HL-60 (cell line): ENCODE measurements around the gene CRYZ.
"Not testable (repeated sequence)": the region's sequence is repeated elsewhere in the genome, so short reads cannot be mapped to it uniquely, and the experiment has no call there.

Experiments used
- DNase-seq, 2 experiments: peaks; one replicate each; pipeline ENCODE4 v3.0.0-alpha.2; 2010 to 2020; ENCODE audit warnings: low read depth in 1 of 2, low spot score in 1 of 2
- H3K27ac ChIP-seq: fragments of 250-450 bp; sonication (Bioruptor Pico); replicated peaks from 2 replicates; pipeline ENCODE4 v1.5.1; 2020; ENCODE audit warnings: mild to moderate bottlenecking, moderate library complexity
- H3K27me3 ChIP-seq: fragments of 250-450 bp; sonication (Bioruptor Pico); 2 replicates; pipeline ENCODE4 v1.5.1; 2021; ENCODE audit warnings: mild to moderate bottlenecking, moderate library complexity; ENCODE audit not compliant: insufficient read depth, poor library complexity, severe bottlenecking
- H3K4me3 ChIP-seq: replicated peaks from 2 replicates; pipeline ENCODE4 v1.5.1; 2011; ENCODE audit warnings: mild to moderate bottlenecking, control low read depth, low read length; ENCODE audit not compliant: insufficient read depth
- CTCF ChIP-seq: IDR thresholded peaks from one replicate; pipeline ENCODE4 v1.5.1; 2011; ENCODE audit warnings: low read length, control low read depth, inconsistent platforms; ENCODE audit not compliant: insufficient read depth
- GABPA ChIP-seq: IDR thresholded peaks from 2 replicates; pipeline ENCODE4 v1.6.1; 2012; ENCODE audit warnings: low read depth
- POLR2AphosphoS5 ChIP-seq: IDR thresholded peaks from 2 replicates; pipeline ENCODE4 v1.6.1; 2012; ENCODE audit warnings: low read depth
- REST ChIP-seq: IDR thresholded peaks from 2 replicates; pipeline ENCODE4 v1.6.1; 2012; ENCODE audit warnings: low read depth; ENCODE audit not compliant: insufficient replicate concordance
- SPI1 ChIP-seq: IDR thresholded peaks from 2 replicates; pipeline ENCODE4 v1.6.1; 2012; ENCODE audit warnings: low read depth, mild to moderate bottlenecking, borderline replicate concordance

CRYZ gene

GRCh38 chr1:74763807-74764206, 31.0 kb upstream of the CRYZ start:
- no peak overlapping the region for H3K4me3 ChIP-seq
- TF ChIP-seq CTCF (no peak), REST (no peak), POLR2AphosphoS5 (no peak), GABPA (no peak), SPI1 (no peak)
- no peak overlapping the region for H3K27ac ChIP-seq
- H3K27me3 ChIP-seq: no peaks in the 10 kb centered on the region
- DNase-seq: no peak

- H3K27ac ChIP-seq, H3K4me3 ChIP-seq, H3K27me3 ChIP-seq, DNase-seq: not testable (repeated sequence)
Measured at GRCh38 chr1:74756650-74757049, 23.8 kb upstream of the CRYZ start.

GRCh38 chr1:74755475-74755874, 22.6 kb upstream of the CRYZ start:
- Histone ChIP-seq H3K27me3 (no peaks in the 10 kb centered on the region), H3K4me3 (no peak overlapping the region), H3K27ac (no peak overlapping the region)
- no peak for DNase-seq
- TF ChIP-seq CTCF (no peak), GABPA (no peak), POLR2AphosphoS5 (no peak), REST (no peak), SPI1 (no peak)

GRCh38 chr1:74753104-74753503, 20.3 kb upstream of the CRYZ start:
- TF ChIP-seq REST (no peak), CTCF (no peak), POLR2AphosphoS5 (no peak), GABPA (no peak), SPI1 (no peak)
- no peaks in the 10 kb centered on the region for H3K27me3 ChIP-seq
- DNase-seq: no peak
- no peak overlapping the region for H3K27ac ChIP-seq
- no peak overlapping the region for H3K4me3 ChIP-seq
